Right lobe of liver (tissue), 4 donors: ENCODE measurements around the gene KRT13.

Experiments used
- POLR2A ChIP-seq: fragments of 450-650 bp; IDR thresholded peaks from one replicate; pipeline ENCODE4 v1.6.1; 2017; ENCODE audit warnings: antibody characterized with exemption, mild to moderate bottlenecking
- TF ChIP-seq, protein P1 (sequence below), 4 donors: fragments of 200-600 bp in 3 of 4; fragments of 450-650 bp in 1 of 4; IDR thresholded peaks; one replicate each; pipeline versions ENCODE4 v1.5.1 to v1.8.0; 2016 to 2022; ENCODE audit warnings: antibody characterized with exemption in 4 of 4, mild to moderate bottlenecking in 2 of 4
- donor health status: DM: no; HTN: no; CAD: no.
- donor health status: DM: no; HTN: no; CAD: no.
- donor health status: DM: no; HTN: yes; CAD: no.

GRCh38 chr17:41474863-41475262 lies 30.5 kb downstream of the KRT13 start:
- TF ChIP-seq, protein P1, sequence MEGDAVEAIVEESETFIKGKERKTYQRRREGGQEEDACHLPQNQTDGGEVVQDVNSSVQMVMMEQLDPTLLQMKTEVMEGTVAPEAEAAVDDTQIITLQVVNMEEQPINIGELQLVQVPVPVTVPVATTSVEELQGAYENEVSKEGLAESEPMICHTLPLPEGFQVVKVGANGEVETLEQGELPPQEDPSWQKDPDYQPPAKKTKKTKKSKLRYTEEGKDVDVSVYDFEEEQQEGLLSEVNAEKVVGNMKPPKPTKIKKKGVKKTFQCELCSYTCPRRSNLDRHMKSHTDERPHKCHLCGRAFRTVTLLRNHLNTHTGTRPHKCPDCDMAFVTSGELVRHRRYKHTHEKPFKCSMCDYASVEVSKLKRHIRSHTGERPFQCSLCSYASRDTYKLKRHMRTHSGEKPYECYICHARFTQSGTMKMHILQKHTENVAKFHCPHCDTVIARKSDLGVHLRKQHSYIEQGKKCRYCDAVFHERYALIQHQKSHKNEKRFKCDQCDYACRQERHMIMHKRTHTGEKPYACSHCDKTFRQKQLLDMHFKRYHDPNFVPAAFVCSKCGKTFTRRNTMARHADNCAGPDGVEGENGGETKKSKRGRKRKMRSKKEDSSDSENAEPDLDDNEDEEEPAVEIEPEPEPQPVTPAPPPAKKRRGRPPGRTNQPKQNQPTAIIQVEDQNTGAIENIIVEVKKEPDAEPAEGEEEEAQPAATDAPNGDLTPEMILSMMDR (IDR thresholded peaks at IDR 0.05) = no peak
- TF ChIP-seq POLR2A = no peak
